ENCODE data around the gene BEND6. TPM values are rescaled to one million over a fixed set of nuclear protein-coding genes. Genes with fewer than 3 reads are reported as not detected.

The BEND6 gene
- total RNA-seq, 2 donors from 2014 or later: 0.26 TPM; not detected in 1

- no peak overlapping the region for H3K4me3 ChIP-seq
- no peak overlapping the region for H3K27ac ChIP-seq
- intact Hi-C loops (cut with DNase I): no loop called here
- no peaks in the 10 kb centered on the region for H3K27me3 ChIP-seq
- WGBS, 2 donors: 28 to 52% methylated on average over 1 of the region's 1 CpG
- no peaks in the 10 kb centered on the region for H3K9me3 ChIP-seq
- ATAC-seq (no peak), DNase-seq (no peak)
- no peaks in the 10 kb centered on the region for H3K4me1 ChIP-seq
- H3K36me3 ChIP-seq (replicated peaks in 1 of 2; ENCODE audit: insufficient read depth in 1 of 2, low read depth in 2 of 2): no peaks in the 10 kb centered on the region
- TF ChIP-seq, protein P1, sequence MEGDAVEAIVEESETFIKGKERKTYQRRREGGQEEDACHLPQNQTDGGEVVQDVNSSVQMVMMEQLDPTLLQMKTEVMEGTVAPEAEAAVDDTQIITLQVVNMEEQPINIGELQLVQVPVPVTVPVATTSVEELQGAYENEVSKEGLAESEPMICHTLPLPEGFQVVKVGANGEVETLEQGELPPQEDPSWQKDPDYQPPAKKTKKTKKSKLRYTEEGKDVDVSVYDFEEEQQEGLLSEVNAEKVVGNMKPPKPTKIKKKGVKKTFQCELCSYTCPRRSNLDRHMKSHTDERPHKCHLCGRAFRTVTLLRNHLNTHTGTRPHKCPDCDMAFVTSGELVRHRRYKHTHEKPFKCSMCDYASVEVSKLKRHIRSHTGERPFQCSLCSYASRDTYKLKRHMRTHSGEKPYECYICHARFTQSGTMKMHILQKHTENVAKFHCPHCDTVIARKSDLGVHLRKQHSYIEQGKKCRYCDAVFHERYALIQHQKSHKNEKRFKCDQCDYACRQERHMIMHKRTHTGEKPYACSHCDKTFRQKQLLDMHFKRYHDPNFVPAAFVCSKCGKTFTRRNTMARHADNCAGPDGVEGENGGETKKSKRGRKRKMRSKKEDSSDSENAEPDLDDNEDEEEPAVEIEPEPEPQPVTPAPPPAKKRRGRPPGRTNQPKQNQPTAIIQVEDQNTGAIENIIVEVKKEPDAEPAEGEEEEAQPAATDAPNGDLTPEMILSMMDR (IDR thresholded peaks at IDR 0.05): no peak
- no peak for TF ChIP-seq POLR2A (IDR thresholded peaks at IDR 0.05)
Measured at GRCh38 chr6:56911847-56912246, 43.1 kb upstream of the BEND6 start.

DNA sequence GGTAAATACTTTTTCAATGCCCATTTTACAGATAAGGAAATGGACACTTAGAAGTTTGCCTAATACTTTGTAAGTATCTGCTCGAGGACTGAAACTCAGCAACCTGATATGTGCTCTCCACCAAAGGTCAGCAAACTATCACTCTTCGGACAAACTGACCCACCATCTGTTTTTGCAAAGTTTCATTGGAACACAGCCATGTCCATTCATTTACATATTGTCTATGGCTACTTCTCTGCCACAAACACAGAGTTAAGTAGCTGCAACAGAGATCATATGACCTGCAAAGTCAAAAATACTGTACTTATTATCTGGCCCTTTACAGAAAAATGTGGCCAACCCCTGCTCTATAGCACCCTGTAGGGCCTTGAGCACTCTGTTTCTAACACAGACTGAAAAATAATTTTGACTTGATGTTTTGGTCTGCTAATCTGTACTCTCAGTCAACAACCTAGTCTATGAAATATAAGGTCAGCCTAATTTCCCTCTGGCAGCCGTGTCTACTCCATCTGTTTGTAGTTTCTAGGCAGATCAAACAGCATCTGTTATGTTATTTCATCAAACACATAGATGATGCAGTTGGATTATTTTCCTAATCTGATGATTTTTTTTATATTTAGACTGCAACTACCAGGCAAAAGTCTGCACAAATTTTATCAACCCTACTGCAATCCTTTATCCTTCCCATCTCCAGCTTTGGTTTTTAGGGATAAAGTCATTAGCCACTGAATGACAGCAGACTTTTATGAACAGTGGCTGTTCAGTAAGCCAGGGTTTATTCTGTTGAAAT is 41.4 kb upstream of the BEND6 start:
- H3K4me1 ChIP-seq: no peaks in the 10 kb centered on the region
- H3K9me3 ChIP-seq: no peaks in the 10 kb centered on the region
- no peak overlapping the region for H3K4me3 ChIP-seq
- peaks cover 0 to 5% of the 10 kb centered on the region in 2 donors for H3K27me3 ChIP-seq
- DNase-seq (no peak), ATAC-seq (no peak)
- TF ChIP-seq, protein P1 (IDR thresholded peaks at IDR 0.05): no peak
- no peak for TF ChIP-seq POLR2A (IDR thresholded peaks at IDR 0.05)
- H3K27ac ChIP-seq: no peak overlapping the region
- 35 to 39% methylated on average over 3 of the region's 3 CpGs for WGBS, 2 donors
- no peaks in the 10 kb centered on the region for H3K36me3 ChIP-seq (replicated peaks in 1 of 2; ENCODE audit: insufficient read depth in 1 of 2, low read depth in 2 of 2)
- intact Hi-C loops (cut with DNase I): no loop called here

DNA sequence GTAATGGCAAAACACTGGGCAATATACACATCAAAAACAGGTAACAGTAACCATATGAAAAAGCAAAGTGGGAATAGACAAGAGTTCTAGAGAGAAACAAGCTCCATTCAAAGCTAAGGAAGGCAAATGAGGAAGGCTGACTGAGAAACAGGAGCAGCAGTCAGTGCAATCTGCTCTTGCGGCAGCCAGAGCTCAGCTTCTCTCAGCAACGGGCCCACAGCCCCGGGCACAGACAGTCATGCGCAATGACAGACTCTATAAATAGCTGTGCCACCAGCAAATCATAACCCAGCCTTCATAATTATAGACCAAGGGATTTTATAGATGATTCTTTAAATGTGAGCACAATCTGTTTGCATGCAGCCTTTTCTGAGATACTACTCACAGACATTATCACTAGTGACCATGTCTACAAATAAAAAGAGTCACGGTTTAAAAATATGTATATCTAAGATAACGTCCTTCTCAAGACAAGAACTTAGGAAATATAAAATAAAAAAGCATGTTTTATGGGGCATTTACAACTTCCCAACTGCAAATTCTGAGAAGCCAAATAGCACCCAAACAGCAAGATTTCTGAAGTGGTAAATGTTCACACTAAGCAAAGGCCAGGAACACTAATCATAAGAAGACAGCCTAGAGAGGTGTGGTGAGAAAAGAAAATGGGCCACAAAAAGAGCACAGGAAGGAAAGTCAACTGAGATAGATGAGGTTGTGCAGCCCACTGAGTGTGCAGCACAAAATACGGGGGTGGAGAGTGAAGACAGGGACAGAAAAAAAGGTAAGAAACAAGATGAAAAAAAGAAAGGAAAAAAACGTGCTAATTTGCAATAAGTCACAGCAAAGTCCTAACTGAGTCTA is 39.9 kb upstream of the BEND6 start:
- DNase-seq: peak in 2 of 4 donors; percentile 14 to 22
- intact Hi-C loops (cut with DNase I): no loop called here
- 52 to 53% methylated on average over 8 of the region's 8 CpGs for WGBS, 2 donors

GRCh38 chr6:56915832-56916231 is 39.1 kb upstream of the BEND6 start:
- H3K36me3 ChIP-seq (replicated peaks in 1 of 2; ENCODE audit: insufficient read depth in 1 of 2, low read depth in 2 of 2): no peaks in the 10 kb centered on the region
- no peak overlapping the region for H3K27ac ChIP-seq
- no peaks in the 10 kb centered on the region for H3K4me1 ChIP-seq
- H3K9me3 ChIP-seq: no peaks in the 10 kb centered on the region
- peaks cover 0 to 7% of the 10 kb centered on the region in 2 donors for H3K27me3 ChIP-seq
- TF ChIP-seq POLR2A (IDR thresholded peaks at IDR 0.05): no peak
- TF ChIP-seq, protein P1 (IDR thresholded peaks at IDR 0.05): no peak
- no peak overlapping the region for H3K4me3 ChIP-seq
- DNase-seq: no peak
- 61 to 62% methylated on average over 4 of the region's 4 CpGs for WGBS, 2 donors
- intact Hi-C loops (cut with DNase I): no loop called here
- ATAC-seq: no peak

More for the DNA sequence above, 39.9 kb upstream of the BEND6 start:
- Histone ChIP-seq H3K4me3 (no peak overlapping the region), H3K27ac (no peak overlapping the region), H3K27me3 (peaks cover 0 to 7% of the 10 kb centered on the region in 2 donors), H3K4me1 (no peaks in the 10 kb centered on the region), H3K9me3 (no peaks in the 10 kb centered on the region), H3K36me3 (replicated peaks in 1 of 2; ENCODE audit: insufficient read depth in 1 of 2, low read depth in 2 of 2) (no peaks in the 10 kb centered on the region)
- TF ChIP-seq POLR2A (IDR thresholded peaks at IDR 0.05): no peak
- TF ChIP-seq, protein P1 (IDR thresholded peaks at IDR 0.05): no peak
- ATAC-seq: no peak

Data from body of pancreas (tissue), 4 donors.